Loucy (cell line): ENCODE measurements around the gene CLEC16A.

Source experiments
- EZH2phosphoT487 ChIP-seq: fragments of 200-600 bp; IDR thresholded peaks from 2 replicates; pipeline ENCODE4 v1.6.1; 2018; ENCODE audit warnings: antibody characterized with exemption, mild to moderate bottlenecking, moderate library complexity, borderline replicate concordance
- TF ChIP-seq, protein P1 (sequence below): fragments of 200-600 bp; sonication (generic); conservative IDR thresholded peaks from 2 replicates; pipeline ENCODE4 v1.5.1; 2014; ENCODE audit warnings: mild to moderate bottlenecking, antibody characterized with exemption, low read length

DNA sequence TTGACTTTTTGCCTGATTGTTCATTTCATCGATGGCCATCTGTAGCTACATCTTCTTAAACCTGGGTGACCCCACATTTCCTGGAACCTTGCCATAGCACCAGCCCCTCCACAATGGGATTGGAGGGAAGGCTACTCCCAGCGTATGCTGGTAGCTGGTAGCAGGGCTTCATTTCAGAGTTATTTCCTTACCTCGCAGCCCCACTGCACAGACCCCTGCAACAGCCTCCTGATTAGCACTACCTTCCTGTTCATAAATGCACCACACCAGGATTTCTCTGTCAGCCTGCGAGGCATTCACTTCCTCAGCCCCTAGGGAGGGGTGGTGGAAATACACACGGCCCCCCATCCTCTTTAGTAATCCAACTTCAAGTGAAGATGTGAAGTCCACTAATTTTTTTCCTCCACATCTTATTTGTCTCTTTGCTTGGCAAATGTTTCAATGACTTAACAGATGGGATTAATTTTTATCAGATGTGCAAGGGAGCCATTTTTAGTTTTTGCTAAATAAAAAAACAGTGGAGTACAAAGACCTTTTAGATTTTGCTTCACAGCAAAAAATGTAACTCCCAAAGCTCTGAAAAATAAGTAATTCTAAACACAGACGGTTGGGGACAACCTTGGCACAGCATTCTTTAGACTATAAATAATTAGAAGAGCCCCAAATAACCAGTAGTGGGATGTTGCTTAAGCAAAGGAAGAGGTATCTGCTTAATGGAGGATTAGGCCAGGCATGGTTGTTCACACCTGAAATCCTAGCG, 76.6 kb downstream of the CLEC16A start:
- TF ChIP-seq, protein P1, sequence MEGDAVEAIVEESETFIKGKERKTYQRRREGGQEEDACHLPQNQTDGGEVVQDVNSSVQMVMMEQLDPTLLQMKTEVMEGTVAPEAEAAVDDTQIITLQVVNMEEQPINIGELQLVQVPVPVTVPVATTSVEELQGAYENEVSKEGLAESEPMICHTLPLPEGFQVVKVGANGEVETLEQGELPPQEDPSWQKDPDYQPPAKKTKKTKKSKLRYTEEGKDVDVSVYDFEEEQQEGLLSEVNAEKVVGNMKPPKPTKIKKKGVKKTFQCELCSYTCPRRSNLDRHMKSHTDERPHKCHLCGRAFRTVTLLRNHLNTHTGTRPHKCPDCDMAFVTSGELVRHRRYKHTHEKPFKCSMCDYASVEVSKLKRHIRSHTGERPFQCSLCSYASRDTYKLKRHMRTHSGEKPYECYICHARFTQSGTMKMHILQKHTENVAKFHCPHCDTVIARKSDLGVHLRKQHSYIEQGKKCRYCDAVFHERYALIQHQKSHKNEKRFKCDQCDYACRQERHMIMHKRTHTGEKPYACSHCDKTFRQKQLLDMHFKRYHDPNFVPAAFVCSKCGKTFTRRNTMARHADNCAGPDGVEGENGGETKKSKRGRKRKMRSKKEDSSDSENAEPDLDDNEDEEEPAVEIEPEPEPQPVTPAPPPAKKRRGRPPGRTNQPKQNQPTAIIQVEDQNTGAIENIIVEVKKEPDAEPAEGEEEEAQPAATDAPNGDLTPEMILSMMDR: no peak
- TF ChIP-seq EZH2phosphoT487: no peak
